Heart left ventricle (tissue), 13 donors: Measurements from ENCODE around the gene RABL3.

Source experiments
- POLR2A ChIP-seq, 2 donors: fragments of 450-650 bp; IDR thresholded peaks; one replicate each; pipeline ENCODE4 v1.6.1; 2017; ENCODE audit warnings: antibody characterized with exemption in 2 of 2, mild to moderate bottlenecking in 2 of 2, moderate library complexity in 2 of 2
- TF ChIP-seq, protein P1 (sequence below), 12 donors: fragments of 200-600 bp; sonication (generic) in 4 of 12; IDR thresholded peaks; one replicate each; pipeline versions ENCODE4 v1.5.0 to v1.8.0; 2018 to 2022; ENCODE audit warnings: antibody characterized with exemption in 12 of 12, mild to moderate bottlenecking in 5 of 12
- donor health status: ischemic (EF 13 %, LVEDD 7.1; RV severe dilation, severe dysfunction).
- donor health status: DM: no; HTN: yes; CAD: no.
- donor health status: DM: no; HTN: no; CAD: no.
- donor health status: ischemic (EF 25% LVEDD 6.9; RV normal size, moderate dysfunction).
- donor health status: ischemic (EF 25% LVEDD 5.7; RV mildly dilated, moderate dysfunction).
- donor health status: ischemic (EF 35%, LVEDD 5.7; RV mildly dilated, moderate dysfunction).
- donor health status: nonischemic (EF 11% LVEDD 7.7; RV severe dilation, severe dysfunction).
- donor health status: DM: yes; HTN: yes; CAD: no.
- donor health status: PGD.
- donor health status: ischemic (EF 29% LVEDD 5.4; RV normal size, mild dysfunction).
- donor health status: nonischemic (EF 23%, LVEDD 6.1; RV moderate dilation, normal function).

DNA sequence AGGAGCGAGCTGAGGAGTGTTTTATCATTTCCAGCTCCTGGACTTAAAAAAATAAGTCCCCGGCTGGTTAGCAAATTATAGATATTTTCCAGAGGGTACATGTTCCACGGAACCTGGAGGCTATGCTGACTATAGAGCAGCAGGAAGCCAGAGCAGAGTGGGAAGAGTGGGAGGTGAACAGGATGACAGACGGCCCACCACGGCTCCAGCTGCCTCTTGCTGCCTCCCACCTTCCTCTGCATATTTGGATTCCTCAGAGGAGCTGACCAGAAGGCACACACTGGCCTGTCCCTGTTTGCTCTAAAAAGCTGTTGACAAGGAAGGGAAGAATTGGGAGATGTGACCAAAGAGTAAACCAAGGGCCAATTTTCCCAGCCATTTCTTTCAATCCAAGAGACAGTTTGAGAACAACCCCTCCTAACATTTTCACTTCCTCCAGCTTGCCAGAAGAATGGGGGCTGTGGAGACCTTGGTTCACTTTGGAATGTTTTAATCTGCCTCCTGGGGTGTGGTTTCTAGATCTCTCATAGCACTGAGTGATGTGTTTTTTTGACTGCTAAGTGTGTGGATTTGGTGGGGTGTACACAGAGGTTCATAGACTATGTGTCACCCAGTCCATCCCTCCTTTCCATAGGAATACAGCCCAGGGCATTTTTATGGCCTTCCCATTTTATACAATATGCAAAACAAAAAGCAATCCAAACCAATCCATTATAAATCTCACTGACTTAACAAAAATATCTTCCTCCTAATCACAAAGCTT, 97.1 kb downstream of the RABL3 start:
- TF ChIP-seq, protein P1, sequence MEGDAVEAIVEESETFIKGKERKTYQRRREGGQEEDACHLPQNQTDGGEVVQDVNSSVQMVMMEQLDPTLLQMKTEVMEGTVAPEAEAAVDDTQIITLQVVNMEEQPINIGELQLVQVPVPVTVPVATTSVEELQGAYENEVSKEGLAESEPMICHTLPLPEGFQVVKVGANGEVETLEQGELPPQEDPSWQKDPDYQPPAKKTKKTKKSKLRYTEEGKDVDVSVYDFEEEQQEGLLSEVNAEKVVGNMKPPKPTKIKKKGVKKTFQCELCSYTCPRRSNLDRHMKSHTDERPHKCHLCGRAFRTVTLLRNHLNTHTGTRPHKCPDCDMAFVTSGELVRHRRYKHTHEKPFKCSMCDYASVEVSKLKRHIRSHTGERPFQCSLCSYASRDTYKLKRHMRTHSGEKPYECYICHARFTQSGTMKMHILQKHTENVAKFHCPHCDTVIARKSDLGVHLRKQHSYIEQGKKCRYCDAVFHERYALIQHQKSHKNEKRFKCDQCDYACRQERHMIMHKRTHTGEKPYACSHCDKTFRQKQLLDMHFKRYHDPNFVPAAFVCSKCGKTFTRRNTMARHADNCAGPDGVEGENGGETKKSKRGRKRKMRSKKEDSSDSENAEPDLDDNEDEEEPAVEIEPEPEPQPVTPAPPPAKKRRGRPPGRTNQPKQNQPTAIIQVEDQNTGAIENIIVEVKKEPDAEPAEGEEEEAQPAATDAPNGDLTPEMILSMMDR (IDR thresholded peaks at IDR 0.05) = no peak
- no peak for TF ChIP-seq POLR2A (IDR thresholded peaks at IDR 0.05)
